Activated T-cell treated with anti-CD3 and anti-CD28 coated beads for 24 hours (primary cell): ENCODE results near the gene DIRAS1.
"Not testable (repeated sequence)": the region's sequence is repeated elsewhere in the genome, so short reads cannot be mapped to it uniquely, and the experiment has no call there.

Source experiments
- DNase-seq: peaks from one replicate; pipeline ENCODE4 v3.0.0-alpha.2; 2020; ENCODE audit warnings: low read depth

Gene DIRAS1

DNA sequence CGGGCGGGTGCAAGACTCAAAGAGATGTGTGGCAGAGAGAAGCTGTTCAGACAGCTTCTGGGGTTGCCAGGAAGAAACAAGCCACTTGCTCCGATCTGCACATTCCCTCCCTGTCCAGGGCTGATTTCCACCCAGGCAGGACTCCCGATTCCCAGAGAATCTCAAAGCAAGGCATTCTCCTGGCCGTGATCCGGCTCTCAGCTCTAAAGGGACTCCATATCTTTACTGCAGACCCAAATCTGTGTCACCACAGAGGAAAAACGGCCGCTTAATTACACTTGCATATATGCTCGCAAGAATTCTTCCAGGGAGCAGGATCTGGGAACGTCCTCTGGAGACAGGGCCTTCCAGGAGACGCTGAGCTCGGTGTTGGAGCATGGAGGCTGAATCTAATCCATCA is 44.3 kb downstream of the DIRAS1 start:
- no peak for DNase-seq

DNA sequence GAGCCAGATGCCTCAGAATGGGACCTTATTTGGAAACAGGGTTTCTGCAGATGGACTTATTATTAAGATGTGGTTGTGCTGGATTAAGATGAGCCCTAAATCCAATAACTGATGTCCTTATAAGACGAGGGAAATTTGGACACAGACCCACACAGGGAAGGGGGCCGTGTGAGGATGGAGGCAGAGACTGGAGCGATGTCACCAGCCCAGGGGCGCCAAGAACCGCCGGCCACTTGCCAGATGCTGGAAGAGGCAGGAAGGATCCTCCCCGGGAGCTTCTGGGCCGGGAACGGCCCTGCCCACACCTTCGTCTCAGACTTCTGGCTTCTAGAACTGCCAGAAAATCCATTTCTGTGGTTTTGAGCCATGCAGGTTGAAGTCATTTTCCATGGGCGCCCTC is 45.3 kb downstream of the DIRAS1 start:
- DNase-seq: no peak

DNA sequence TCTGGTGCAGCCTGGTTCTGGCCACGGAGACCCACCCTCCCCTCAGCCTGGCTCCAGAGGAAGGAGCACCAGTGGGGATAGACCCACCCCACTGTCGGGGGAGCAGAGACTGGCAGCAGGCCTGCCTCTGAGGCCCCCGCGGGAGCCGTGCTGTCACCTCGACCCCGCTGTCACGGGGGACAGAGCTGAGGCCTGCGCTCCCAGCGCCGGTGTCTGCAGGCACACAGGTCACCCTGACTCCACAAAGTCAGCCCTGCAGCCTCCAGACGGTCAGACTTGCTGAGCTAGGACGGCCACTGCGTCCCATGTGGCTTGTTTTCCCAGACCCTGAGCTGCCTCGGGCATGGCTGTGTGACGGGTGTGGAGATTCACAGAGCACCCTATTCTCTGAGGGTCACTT is 51.0 kb downstream of the DIRAS1 start:
- DNase-seq: no peak

DNA sequence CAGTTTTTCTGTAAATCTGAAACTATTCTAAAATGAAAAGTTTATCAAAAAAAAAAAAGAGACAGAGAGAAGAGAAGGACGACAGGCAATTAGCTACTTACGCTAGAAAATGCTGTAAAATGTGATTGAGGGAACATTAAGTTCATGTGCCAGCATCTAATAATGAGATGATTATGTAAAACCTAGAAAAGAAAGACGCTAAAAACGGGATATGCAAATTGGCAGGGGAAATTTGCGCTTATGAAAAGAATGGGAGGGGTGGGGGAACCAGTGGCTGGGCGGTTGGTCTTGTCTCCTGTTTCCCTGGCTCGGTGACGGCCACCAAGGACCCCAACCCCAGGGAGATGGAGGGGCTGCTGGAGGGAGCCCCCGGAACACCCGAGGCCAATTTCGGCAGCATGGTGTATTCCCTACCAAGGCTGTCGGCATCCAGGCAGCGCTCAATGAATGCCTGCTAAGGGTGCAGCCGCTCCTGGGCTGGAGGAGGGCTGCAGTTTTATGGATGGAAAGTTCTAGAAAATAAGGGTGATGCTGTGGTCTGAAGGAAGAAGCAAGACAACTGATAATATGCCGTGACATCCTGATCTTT is 52.9 kb downstream of the DIRAS1 start:
- no peak for DNase-seq

DNA sequence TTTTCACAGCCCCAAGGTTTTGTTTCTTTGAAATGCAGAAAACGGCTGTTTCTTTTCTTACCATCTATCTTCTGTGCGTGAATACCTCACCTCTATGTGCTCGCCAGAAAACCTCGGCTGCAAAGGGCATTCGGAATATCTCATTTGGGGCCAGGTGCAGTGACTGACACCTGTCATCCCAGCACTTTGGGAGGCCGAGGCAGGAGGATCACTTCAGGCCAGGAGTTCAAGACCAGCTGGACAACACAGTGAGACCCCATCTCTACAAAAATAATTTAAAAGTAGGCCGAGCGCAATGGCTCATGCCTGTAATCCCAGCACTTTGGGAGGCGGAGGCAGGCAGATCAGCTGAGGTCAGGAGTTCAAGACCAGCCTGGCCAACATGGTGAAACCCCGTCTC is 53.8 kb downstream of the DIRAS1 start:
- not testable (repeated sequence) for DNase-seq

DNA sequence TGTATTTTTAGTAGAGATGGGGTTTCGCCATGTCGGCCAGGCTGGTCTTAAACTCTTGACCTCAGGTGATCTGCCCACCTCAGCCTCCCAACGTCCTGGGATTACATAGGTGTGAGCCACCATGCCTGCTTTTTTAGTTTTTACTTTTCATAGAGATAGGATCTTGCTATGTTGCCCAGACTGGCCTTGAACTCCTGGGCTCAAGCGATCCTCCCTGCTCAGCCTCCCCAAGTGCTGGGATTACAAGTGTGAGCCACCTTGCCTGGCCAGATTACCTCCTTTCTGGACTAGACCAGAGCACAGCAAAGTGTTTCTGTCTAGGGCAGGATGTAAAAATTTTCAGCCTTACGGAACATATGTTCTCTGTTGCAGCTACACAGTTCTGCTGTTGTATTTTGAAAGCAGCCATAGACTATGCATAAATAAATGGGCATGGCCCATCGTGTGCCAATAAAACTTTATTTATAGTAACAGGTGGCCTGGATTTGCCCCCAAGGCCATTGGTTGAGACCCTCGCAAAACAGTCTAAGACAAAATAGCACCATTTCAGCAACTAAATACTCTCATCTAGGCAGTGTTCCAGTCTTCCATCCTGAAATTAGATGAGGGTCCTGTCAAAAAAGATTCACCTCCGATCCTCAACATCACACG is 54.7 kb downstream of the DIRAS1 start:
- no peak for DNase-seq

DNA sequence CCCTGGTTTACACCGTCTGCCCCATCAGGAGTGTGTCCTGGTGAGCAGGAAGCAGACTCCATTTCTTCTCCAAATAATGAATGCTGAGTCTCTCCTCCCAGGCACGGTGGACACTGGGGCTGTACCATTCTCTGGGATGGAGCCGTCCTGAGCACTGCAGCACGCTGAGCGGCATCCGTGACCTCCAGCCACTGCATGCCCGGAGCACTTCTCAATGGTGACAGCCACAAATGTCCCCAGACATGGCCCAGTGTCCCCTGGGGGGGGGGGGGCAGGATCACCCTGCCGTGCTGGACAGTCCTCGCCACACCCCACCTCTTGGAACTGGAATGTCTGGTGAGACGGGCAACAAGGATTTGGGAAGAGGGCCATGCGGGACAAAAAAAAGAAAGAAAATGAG is 56.1 kb downstream of the DIRAS1 start:
- no peak for DNase-seq
